Glomerular visceral epithelial cell (primary cell): ENCODE data around the gene DYRK3.
A peak's percentile ranks its signal among the peaks of the same experiment; 100 is the strongest.

Source experiments
- DNase-seq: peaks from one replicate; pipeline ENCODE4 v3.0.0-alpha.2; 2016; ENCODE audit errors: extremely low spot score

DYRK3 gene

GRCh38 chr1:206661161-206661820 is 26.0 kb downstream of the DYRK3 start:
- no peak for DNase-seq

DNA sequence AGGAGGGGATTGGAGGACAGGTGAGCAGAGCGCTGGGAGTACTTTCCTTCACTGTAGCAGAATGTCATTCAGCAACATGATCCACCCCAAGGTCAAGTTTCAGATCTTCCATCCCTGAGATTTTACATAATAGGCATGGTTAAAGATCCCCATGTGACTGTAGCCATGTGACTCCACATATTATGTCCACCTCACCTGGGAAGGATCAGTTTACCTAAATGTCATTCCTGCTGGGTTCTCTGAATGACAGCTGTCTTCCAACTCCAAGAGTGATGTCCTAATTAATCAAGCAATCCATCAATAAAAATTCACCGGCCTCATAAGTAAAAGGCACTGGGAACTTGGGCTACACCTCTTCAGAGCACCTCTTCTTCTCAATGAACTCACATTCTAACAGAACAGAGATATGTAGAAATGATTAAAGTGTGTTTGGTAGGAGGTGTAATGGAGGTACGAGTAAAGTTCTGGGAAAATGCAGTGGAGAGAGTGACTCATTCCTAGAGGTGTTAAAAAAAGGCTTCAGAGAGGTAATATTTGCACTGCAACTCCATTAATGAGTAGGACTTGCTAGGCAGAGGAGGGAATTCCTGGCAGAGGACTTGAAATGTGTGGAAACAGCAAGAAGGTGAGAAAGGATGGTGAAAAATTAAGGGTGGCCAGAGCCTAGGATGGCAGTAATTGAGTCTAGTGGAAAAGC is 27.2 kb downstream of the DYRK3 start:
- peak; percentile 11 for DNase-seq

DNA sequence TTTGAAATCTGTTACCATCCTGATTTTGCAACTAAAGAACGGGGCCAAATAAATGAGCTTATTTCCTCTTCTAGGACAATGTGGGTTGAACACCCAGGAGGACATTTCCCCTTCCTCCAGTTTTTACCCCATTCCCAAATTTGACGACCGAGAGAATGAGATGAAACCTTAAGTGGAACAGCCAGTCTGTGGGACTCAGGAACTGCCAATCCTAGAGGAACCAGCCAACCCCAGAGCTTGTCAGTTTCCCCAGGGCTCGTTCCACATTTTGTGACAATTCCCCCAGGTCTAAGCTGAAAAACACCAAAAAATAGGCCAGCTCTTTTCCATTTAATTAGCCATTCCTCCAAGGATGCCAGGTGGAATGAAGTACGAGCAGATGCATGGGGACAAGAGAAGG is 28.0 kb downstream of the DYRK3 start:
- DNase-seq, result no peak

- peak; percentile 72 for DNase-seq
Observed at GRCh38 chr1:206663832-206664652, 28.7 kb downstream of the DYRK3 start.

DNA sequence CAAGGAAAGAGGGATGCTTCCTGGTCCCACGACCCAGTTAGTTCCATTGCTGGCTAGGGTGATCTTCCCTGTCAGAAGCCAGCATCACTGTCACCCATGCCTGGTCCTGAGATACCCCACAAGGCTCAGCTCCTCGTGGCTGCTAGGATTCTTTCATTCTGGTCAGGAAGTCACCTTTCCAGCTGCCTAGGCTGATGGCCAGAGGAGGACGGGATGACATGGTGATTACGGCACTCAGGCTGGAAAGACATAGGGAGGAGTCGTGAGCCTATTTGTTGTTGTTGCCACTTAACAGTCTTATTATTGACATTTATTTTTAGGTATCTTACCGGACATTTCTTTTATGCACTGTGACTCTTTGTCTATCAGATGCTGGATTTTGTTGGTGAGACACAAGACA is 29.4 kb downstream of the DYRK3 start:
- DNase-seq, result no peak

GRCh38 chr1:206666031-206666561 is 30.8 kb downstream of the DYRK3 start:
- DNase-seq, result no peak

DNA sequence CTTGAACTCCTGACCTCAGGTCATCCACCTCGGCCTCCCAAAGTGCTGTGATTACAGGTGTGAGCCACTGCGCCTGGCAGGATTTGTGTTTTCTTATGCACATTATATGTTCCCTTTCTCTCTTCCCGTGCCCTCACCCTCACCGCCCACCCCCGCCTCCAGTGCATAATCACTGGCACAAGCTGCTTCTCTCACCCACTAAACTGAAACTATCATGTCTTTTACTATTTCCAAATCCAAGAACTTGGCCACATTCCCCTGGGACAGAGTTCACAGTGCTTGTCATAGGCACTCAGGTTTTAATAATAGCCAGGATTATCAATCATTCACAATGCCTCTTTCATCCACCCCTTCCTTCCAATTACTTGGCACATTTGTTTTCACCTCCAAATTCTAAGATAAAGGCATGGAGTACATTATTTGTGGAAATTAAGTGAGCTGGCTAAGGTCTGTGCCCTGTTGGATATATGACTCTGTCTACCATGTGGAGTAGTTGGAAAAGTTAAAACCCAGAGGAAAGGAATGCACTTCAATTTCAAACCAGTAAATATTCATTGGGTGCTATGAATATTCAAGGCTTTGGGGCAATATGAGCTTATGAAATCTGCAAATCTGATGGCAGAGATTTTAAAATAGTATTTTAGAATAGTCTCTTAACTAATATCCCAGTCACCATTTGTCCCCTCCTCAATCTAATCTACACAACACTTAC is 31.8 kb downstream of the DYRK3 start:
- no peak for DNase-seq

- DNase-seq, result no peak
Observed at GRCh38 chr1:206668351-206668750, 33.0 kb downstream of the DYRK3 start.

- DNase-seq, result no peak
Observed at GRCh38 chr1:206668874-206669410, 33.6 kb downstream of the DYRK3 start.

GRCh38 chr1:206672011-206672688 is 36.8 kb downstream of the DYRK3 start:
- no peak for DNase-seq

- DNase-seq, result no peak
Observed at GRCh38 chr1:206672844-206673758, 37.8 kb downstream of the DYRK3 start.

DNA sequence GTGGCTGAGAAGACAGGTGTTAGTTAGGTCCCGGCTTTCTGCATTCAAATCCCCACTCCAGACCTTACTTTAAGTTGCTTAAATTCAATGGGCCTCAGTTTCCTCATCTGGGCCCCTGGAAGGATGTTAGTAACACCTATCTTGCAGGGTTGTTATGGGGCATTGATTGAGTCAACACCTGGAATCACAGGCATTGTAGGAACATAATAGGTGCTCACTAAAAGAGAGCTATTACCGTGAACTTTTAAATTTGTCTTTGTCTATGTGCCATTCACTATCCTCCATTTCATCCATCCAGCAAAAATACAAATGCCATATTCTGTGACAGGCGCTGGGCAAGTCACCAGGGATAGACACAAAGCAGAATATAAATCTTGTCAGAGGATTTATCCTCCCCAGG is 38.9 kb downstream of the DYRK3 start:
- no peak for DNase-seq

DNA sequence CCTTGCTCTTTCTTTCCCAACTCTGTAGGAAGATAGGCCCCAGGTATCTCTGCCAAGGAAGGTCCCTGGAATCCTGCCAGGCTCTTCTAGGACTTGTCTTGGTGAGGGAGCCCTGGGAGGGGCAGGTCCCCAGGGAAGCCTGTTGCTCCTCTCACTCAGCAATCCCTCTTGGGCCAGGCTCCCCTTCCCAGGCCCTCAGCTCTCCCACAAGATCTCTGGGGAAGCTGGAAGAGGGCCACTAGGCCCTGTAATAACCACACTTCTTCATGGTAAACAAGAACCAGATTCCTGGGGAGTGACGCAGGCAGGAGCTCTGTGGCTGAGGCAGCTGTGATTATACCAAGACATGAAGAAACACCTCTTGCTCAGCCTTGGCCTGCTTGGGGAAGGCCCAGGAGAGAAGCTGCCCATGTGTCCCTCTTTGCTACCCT is 39.4 kb downstream of the DYRK3 start:
- peak; percentile 98 for DNase-seq

- no peak for DNase-seq
Observed at GRCh38 chr1:206676499-206676898, 41.2 kb downstream of the DYRK3 start.

- DNase-seq, result no peak
Observed at GRCh38 chr1:206678490-206678889, 43.2 kb downstream of the DYRK3 start.

GRCh38 chr1:206679738-206680211 is 44.4 kb downstream of the DYRK3 start:
- DNase-seq, result no peak

- no peak for DNase-seq
Observed at GRCh38 chr1:206680279-206680678, 44.9 kb downstream of the DYRK3 start.

DNA sequence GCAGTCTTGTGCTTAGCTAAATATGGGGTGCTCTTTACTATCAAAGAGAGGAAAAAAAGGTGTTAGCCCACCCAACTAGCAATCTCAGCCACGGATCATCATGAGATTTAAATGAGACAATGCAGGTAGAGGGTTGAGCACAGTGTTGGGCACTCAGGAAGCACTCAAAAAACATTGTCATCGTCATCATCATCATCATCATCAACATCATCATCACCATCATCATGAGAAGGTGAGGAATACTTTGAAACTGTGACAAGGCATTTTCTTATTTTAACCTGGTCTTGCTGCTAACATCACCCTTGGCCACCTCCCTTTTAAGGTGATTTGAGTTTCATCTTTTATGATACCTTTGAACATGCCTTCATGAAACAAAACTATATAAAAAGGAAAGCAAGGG is 46.0 kb downstream of the DYRK3 start:
- DNase-seq, result no peak

DNA sequence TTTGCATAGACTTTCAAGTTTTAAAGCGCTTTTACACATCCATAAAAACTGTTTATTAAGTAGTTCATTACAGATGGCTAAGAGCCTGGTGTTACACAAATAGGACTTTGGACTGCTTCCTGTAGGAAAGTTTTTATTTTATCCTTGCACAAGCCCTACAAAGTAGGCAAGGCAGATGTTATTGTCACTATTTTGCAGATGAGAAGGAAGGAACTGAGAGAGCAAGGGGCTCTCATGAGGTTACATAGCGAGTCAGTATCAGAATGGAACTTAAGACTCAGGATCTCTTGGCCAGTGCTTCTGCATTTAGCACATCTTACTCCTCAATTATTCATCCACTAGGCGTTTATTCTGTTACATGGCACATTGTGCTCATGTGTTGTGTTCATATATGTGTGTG is 46.8 kb downstream of the DYRK3 start:
- DNase-seq, result no peak

DNA sequence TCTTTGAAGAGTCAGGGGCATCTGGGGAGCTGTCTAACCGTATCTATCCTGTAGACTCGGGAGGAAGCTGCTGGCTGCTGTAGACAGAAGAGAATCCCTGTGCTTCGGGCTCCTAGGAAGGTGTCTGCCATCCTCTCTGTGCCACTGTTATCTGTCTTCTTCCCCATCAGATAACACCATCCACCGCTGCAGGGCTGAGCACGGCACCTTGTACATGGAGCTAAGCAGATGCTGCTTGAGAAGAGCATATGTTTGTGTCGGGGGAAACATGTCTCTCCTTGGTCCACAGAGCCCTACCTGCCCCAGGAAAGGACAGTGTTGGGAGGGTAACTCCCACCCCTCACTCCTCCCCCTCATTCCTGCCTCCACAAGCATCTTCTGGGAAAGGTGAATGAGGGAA is 48.0 kb downstream of the DYRK3 start:
- no peak for DNase-seq
